Measurements from ENCODE around the gene AXIN2. TPM values are rescaled to one million over a fixed set of nuclear protein-coding genes. Genes with fewer than 3 reads are reported as not detected.
"Not testable (repeated sequence)": the region's sequence is repeated elsewhere in the genome, so short reads cannot be mapped to it uniquely, and the experiment has no call there.

The AXIN2 gene
- total RNA-seq, 4 donors from 2014 or later, result 17.2 to 63.4 (median 49.3) TPM

DNA sequence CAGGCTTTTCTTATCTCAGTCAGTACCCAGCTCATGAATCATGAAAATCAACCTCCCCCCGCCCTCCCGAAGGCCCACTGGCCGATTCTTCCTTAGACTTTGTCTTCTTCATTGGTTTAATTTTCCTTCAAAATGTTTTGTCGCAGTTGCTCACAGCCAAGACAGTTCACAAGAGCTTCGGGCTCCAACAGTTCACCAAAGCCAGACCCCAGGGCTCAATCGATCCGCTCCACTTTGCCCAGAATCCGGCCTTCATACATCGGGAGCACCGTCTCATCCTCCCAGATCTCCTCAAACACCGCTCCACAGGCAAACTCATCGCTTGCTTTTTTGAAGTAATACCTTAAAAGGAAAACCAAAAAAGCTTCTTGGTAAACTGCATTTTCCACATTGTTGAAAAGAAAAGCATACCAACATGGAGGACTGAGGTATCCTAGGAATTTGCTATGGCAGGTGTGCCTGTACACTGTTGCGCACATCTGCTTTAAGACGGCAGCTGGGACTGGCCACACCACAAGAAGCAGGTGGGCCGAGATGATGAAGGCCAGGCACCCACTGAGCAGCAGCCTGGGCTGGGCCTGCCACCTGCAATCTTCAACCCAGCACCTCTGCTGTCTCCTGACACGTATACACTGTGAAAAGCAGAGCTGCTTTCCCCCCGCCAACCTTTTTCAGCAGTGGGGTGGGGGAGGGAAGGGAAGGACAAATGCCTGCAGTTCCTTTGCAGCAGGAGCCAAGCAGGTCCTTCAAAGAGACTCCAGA lies 31.5 kb downstream of the AXIN2 start:
- 89% methylated on average over 16 of the region's 17 CpGs for WGBS
- H3K27ac ChIP-seq (replicated peaks in 1 of 4), result peak overlapping the region; percentile 74 to 80 (median 75)
- no peak overlapping the region for H3K4me3 ChIP-seq
- peaks cover 32 to 48% (median 46%) of the 10 kb centered on the region in 4 donors for H3K4me1 ChIP-seq
- H3K27me3 ChIP-seq, result no peaks in the 10 kb centered on the region
- no peak for DNase-seq (ENCODE audit: extremely low spot score)
- TF ChIP-seq EP300 (IDR thresholded peaks at IDR 0.05) (no peak), POLR2AphosphoS5 (IDR thresholded peaks at IDR 0.05) (no peak), POLR2A (IDR thresholded peaks at IDR 0.05; ENCODE audit: low read depth) (no peak)
- TF ChIP-seq, protein P1, sequence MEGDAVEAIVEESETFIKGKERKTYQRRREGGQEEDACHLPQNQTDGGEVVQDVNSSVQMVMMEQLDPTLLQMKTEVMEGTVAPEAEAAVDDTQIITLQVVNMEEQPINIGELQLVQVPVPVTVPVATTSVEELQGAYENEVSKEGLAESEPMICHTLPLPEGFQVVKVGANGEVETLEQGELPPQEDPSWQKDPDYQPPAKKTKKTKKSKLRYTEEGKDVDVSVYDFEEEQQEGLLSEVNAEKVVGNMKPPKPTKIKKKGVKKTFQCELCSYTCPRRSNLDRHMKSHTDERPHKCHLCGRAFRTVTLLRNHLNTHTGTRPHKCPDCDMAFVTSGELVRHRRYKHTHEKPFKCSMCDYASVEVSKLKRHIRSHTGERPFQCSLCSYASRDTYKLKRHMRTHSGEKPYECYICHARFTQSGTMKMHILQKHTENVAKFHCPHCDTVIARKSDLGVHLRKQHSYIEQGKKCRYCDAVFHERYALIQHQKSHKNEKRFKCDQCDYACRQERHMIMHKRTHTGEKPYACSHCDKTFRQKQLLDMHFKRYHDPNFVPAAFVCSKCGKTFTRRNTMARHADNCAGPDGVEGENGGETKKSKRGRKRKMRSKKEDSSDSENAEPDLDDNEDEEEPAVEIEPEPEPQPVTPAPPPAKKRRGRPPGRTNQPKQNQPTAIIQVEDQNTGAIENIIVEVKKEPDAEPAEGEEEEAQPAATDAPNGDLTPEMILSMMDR (IDR thresholded peaks at IDR 0.05), result no peak
- H3K36me3 ChIP-seq, result peaks cover 17 to 46% (median 37%) of the 10 kb centered on the region in 4 donors
- intact Hi-C loops (cut with DNase I), result no loop called here
- H3K9me3 ChIP-seq, result no peaks in the 10 kb centered on the region

DNA sequence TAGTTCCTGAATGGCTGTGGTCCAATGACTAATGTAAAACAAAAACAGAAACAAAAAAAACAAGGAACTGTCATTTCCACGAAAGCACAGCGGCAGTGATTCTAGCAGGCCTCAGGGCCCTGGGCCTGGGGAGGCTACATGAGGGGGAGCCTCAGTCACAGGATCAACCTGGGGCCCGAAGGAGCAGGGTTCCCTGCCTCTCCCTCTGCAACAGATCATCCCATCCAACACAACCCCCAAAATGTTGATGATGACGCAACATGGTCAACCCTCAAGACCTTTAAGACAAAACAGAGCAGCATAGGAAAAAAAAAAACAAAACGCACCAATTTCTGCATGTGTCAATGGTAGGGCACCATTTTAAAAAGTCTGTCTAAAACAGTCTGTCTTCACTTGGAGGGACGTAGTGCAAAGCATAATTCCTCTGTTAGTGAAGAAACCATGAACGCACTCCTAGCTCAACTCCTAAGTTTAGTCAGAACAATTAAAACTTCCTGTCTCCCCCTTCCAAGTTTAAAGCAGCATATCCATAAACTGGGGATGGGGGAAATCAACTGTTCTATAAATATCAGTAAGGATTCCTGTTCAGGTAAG lies 32.3 kb downstream of the AXIN2 start:
- H3K9me3 ChIP-seq, result no peaks in the 10 kb centered on the region
- H3K4me3 ChIP-seq, result no peak overlapping the region
- peak overlapping the region in 2 of 4 donors; percentile 74 to 75 for H3K27ac ChIP-seq (replicated peaks in 1 of 4)
- intact Hi-C loops (cut with DNase I), result no loop called here
- 85% methylated on average over 7 of the region's 7 CpGs for WGBS
- H3K27me3 ChIP-seq, result no peaks in the 10 kb centered on the region
- TF ChIP-seq POLR2A (IDR thresholded peaks at IDR 0.05; ENCODE audit: low read depth), result no peak
- TF ChIP-seq, protein P1 (IDR thresholded peaks at IDR 0.05), result no peak
- TF ChIP-seq POLR2AphosphoS5 (IDR thresholded peaks at IDR 0.05), result peak in 1 of 2 donors; percentile 5
- no peak for DNase-seq (ENCODE audit: extremely low spot score)
- H3K4me1 ChIP-seq, result peaks cover 32 to 42% (median 42%) of the 10 kb centered on the region in 4 donors
- H3K36me3 ChIP-seq, result peaks cover 13 to 38% (median 29%) of the 10 kb centered on the region in 4 donors

DNA sequence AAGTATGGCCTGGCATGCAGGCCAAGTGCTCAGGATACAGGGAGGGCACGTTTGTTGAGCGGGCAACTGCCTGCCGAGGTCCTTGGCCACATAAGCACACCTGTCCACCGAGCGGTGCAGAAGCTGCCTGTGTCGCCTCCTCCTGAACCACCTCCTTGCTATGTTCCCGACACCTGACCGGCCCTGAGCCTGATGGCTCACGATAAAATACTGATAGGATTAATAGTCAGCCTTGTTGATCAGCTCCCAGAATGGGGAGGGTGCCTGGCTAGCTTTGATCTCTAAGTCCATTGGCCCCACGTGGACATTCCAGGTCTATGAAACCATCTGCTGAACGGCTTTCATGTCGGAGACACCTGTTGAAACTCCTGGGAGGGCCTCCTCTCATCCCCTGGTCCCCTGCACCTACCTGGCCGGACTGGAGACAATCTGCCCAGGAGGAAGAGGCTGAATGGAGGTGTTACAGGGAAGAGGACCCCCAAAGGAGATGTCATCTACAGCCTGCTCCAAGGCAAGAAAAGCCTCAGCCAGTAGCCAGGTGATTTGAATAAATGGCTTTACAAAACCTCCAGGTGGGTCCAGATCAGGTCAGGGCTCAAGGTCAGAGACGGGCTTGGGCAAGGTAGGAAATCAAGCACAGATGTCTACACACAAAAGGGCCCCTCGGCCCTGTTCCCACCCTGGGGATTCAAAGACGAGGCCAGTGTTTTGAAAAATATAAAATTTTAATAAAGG lies 33.4 kb downstream of the AXIN2 start:
- TF ChIP-seq, protein P1 (IDR thresholded peaks at IDR 0.05), result no peak
- no peak for TF ChIP-seq POLR2A (IDR thresholded peaks at IDR 0.05; ENCODE audit: low read depth)
- TF ChIP-seq POLR2AphosphoS5 (IDR thresholded peaks at IDR 0.05), result no peak
- no peak for TF ChIP-seq EP300 (IDR thresholded peaks at IDR 0.05)
- no peak for DNase-seq (ENCODE audit: extremely low spot score)
- WGBS, result 91% methylated on average over 16 of the region's 16 CpGs

GRCh38 chr17:65527381-65527780 lies 34.1 kb downstream of the AXIN2 start:
- Histone ChIP-seq H3K27ac (replicated peaks in 1 of 4) (no peak overlapping the region), H3K4me3 (no peak overlapping the region), H3K36me3 (peaks cover 0 to 21% (median 13%) of the 10 kb centered on the region in 4 donors), H3K9me3 (no peaks in the 10 kb centered on the region), H3K4me1 (peaks cover 23 to 25% (median 25%) of the 10 kb centered on the region in 4 donors), H3K27me3 (no peaks in the 10 kb centered on the region)
- TF ChIP-seq EP300 (IDR thresholded peaks at IDR 0.05), result no peak
- TF ChIP-seq POLR2AphosphoS5 (IDR thresholded peaks at IDR 0.05), result no peak
- TF ChIP-seq, protein P1 (IDR thresholded peaks at IDR 0.05), result no peak
- TF ChIP-seq POLR2A (IDR thresholded peaks at IDR 0.05; ENCODE audit: low read depth), result no peak
- 100% methylated on average over 4 of the region's 8 CpGs for WGBS
- no peak for DNase-seq (ENCODE audit: extremely low spot score)
- intact Hi-C loops (cut with DNase I), result no loop called here

More for the DNA sequence above, 33.4 kb downstream of the AXIN2 start:
- Histone ChIP-seq H3K9me3 (no peaks in the 10 kb centered on the region), H3K36me3 (peaks cover 2 to 27% (median 18%) of the 10 kb centered on the region in 4 donors), H3K27me3 (no peaks in the 10 kb centered on the region), H3K4me3 (no peak overlapping the region), H3K27ac (replicated peaks in 1 of 4) (peak overlapping the region in 1 of 4 donors; percentile 13), H3K4me1 (peaks cover 30 to 31% (median 31%) of the 10 kb centered on the region in 4 donors)
- intact Hi-C loops (cut with DNase I), result no loop called here

- WGBS, result 96% methylated on average over 7 of the region's 7 CpGs
- intact Hi-C loops (cut with DNase I); H3K27me3 ChIP-seq; DNase-seq (ENCODE audit: extremely low spot score); H3K27ac ChIP-seq (replicated peaks in 1 of 4); H3K9me3 ChIP-seq; H3K4me3 ChIP-seq: not testable (repeated sequence)
- H3K36me3 ChIP-seq, result peaks cover 0 to 20% (median 12%) of the 10 kb centered on the region in 4 donors
- H3K4me1 ChIP-seq, result peaks cover 18 to 20% (median 19%) of the 10 kb centered on the region in 4 donors
Measured at GRCh38 chr17:65526854-65527253, 34.6 kb downstream of the AXIN2 start.

All from esophagus muscularis mucosa (tissue), 4 donors.